AG09319 (cell line): ENCODE measurements around the gene GFM1.

Source experiments
- DNase-seq: peaks from one replicate; pipeline ENCODE4 v3.0.0-alpha.2; 2010; ENCODE audit warnings: low read depth; ENCODE audit errors: extremely low read depth
- CTCF ChIP-seq: IDR thresholded peaks from 2 replicates; pipeline ENCODE4 v1.5.1; 2011; ENCODE audit warnings: low read depth, mild to moderate bottlenecking, inconsistent platforms, low read length, moderate library complexity

Gene GFM1

GRCh38 chr3:158644345-158644908, at the start of gene GFM1:
GFM1 (plus strand) TSS chr3:158644527; CDS start chr3:158644635, 108 bp downstream.
- TF ChIP-seq CTCF: peak; percentile 99
- peak; percentile 85 for DNase-seq

- TF ChIP-seq CTCF: no peak
- no peak for DNase-seq
Measured at GRCh38 chr3:158600787-158601186, 43.5 kb upstream of the GFM1 start.

GRCh38 chr3:158602227-158602626, 42.1 kb upstream of the GFM1 start:
- TF ChIP-seq CTCF: no peak
- DNase-seq: no peak

- DNase-seq: no peak
- no peak for TF ChIP-seq CTCF
Measured at GRCh38 chr3:158617982-158618875, 26.1 kb upstream of the GFM1 start.

- DNase-seq: no peak
- no peak for TF ChIP-seq CTCF
Measured at GRCh38 chr3:158625881-158626280, 18.4 kb upstream of the GFM1 start.

- DNase-seq: no peak
- no peak for TF ChIP-seq CTCF
Measured at GRCh38 chr3:158631981-158632380, 12.3 kb upstream of the GFM1 start.

GRCh38 chr3:158640646-158641045, 3.7 kb upstream of the GFM1 start:
- no peak for TF ChIP-seq CTCF
- DNase-seq: no peak
